ENCODE data around the gene KCNK13.

- TF ChIP-seq POLR2A (IDR thresholded peaks at IDR 0.05) (no peak), CTCF (IDR thresholded peaks at IDR 0.05) (no peak)
Measured at GRCh38 chr14:90139199-90139598, 77.4 kb downstream of the KCNK13 start.

Data from gastroesophageal sphincter (tissue), 3 donors.